HG02623 (cell line): Measurements from ENCODE around the gene ROBO1.

ENCODE experiments used
- ATAC-seq: cut with Tn5 transposase; IDR thresholded peaks from one replicate; pipeline ENCODE4 v1.9.1; 2021; ENCODE audit warnings: moderate library complexity; ENCODE audit not compliant: unreplicated experiment

The ROBO1 gene

DNA sequence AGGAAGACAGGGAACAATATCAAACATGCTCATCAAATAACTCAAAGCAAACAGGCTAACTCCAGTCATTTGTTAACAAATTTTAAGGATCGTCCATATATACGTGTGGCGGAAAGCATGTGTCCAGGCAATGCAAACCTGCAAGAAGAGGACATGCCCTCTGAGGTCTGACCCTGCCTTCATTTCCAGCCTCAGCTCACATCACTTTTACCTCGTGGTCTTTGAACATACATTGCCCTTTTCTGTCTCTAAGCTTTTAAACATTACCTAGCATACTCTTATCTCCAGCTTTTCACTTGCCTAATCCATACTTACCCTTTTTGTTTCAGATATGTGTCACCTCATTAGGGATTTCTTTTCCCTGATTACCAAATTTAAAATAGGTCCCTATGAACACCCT is 944.4 kb downstream of the ROBO1 start:
- ATAC-seq = no peak

- no peak for ATAC-seq
These were observed 945.1 kb downstream of the ROBO1 start for GRCh38 chr3:78822726-78823125.

DNA sequence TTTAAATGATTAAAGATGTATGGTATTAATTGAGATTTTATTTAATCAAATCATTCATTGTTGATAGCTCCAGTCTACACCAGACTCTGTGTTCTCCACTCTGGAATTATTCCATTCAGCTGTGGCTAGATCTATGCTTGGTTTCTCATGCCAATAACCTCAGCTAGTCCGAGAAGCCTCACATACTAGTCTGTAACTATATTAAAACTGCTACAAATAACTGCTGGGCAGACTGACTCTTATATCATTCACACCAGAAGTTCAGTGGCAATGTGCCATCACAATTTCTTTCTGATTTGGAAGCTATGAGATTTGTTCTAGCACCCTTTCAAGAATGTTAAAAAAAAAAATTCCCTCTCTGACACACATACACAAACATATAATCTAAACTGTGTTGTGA is 947.3 kb downstream of the ROBO1 start:
- ATAC-seq = no peak

DNA sequence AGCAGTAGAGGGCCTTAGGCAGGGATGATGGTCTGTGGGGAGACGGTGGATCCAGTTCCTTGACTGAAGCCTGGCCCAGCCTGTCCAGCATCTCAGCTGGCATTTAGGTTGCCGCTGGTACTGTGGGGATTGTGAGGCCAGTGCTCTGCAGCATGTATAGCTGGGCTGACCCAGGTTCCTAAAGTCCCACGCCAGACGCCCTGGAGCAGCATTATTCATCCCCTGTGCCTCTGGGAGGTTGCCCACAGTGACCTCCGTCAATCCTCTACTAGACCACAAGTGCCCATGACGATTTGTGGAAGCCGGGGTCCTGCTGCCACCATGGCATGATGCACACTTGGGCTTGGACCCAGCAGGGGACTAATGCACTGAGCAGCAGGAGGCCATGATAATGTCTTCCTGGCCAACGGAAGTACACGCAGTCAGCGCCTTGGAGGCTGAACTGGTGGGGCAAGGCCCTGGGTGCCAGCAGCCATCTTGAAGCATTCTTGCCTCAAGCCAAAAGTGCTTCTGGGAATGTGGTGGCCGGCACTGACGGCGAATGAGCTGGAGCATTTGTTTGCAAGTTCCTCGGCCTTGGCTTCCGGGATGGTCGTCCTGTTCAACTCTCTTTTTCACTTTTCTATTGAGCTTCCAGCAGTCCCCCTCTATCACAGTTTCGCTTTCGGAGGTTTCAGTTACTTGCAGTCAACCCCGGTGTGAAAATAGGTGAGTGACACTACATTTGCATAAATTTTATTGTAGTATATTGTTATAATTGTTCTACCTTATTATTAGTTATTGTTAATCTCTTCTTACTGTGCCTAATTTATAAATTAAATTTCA is 949.4 kb downstream of the ROBO1 start:
- no peak for ATAC-seq

DNA sequence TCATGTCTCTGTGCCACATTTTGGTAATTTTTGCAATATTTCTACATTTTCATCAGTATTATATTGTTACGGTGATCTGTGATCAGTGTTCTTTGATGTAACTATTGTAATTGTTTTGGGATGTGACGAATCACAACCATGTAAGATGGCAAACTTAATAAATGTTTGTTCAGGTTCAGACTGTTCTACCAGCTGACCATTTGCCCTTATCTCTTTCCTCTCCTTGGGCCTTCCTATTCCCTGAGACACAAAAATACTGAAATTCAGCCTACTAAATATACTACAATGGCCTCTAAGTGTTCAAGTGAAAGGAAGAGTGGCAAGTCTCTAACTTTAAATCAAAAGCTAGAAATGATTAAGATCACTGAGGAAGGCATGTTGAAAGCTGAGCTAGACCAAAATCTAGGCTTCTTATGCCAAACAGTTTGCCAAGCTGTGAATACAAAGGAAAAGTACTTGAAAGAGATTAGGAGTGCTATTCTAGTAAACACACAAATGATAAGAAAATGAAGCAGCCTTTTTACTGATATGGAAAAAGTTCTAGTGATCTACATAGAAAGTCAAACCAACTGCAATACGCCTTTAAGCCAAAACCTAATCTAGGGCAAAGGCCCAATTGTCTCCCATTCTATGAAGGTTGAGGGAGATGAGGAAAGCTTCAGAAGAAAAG is 952.8 kb downstream of the ROBO1 start:
- no peak for ATAC-seq

GRCh38 chr3:78812166-78812565 is 955.6 kb downstream of the ROBO1 start:
- no peak for ATAC-seq

DNA sequence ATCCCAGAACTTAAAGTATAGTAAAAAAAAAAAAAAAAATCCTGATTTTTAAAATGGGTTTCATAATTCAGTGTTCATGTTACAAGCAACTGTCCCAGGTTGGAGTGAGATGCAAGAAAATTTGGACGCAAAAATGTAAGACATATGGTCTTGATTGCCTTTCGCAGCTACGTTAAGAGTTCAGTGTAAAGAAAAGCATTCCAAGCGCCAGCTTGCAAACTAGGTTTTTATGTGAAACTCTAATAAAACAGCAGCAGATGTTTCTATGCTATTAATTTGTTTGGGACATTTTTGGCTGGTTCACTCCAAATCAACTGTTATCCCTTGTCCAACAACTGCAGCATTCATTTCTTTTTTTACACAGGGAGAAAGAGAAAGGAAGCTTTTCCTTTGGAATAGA is 957.8 kb downstream of the ROBO1 start:
- no peak for ATAC-seq

GRCh38 chr3:78804251-78805037 is 963.4 kb downstream of the ROBO1 start:
- ATAC-seq = no peak

- ATAC-seq = no peak
These were observed 965.3 kb downstream of the ROBO1 start for GRCh38 chr3:78802562-78802930.

DNA sequence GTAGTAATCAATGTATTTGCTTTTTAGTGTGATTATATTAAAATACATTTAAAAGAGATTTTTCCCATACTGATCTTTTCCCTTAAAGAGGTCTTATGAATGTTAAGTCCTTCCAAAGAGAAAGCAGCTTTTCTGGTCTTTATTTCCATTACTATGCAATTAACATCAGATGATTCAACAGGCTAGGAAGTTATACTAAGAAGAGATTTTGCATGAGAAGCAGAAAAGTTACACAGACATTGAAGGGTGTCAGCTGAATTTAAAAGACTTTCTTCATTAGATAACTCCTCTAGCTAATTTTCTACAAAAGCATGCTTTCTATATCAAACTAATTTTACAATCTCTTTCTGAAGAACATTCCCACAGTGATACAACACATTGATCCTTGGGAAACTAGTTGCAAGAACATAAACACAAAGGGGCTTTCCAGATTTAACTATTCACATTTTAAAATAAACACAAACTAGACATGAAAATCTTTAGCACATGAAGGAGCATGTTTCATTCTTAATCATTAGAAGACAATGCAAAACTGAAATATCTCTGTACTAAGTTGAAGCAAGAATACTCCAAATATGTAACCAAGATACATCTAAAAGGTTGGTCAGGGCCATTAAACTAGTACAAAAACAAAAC is 965.8 kb downstream of the ROBO1 start:
- ATAC-seq = no peak

DNA sequence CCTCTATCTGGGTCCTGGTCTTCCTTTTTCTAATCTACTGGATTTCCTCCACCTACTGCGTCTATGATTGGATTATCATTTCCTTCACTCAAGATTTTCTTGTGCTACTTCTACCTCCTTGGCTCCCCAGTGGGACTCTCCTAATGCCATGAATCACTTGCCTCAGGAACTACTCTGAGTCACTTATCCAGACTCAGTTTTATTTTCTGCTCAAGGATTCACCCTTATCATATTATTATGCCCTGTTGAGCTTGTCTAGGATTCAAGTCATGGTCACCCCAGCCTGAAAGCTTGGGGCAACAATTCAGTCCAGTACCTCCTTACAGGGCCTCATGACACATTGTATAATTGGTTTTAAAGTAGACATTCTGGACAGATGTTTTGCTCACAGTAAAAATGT is 968.1 kb downstream of the ROBO1 start:
- ATAC-seq = no peak

- ATAC-seq = no peak
These were observed 969.4 kb downstream of the ROBO1 start for GRCh38 chr3:78798266-78798832.

DNA sequence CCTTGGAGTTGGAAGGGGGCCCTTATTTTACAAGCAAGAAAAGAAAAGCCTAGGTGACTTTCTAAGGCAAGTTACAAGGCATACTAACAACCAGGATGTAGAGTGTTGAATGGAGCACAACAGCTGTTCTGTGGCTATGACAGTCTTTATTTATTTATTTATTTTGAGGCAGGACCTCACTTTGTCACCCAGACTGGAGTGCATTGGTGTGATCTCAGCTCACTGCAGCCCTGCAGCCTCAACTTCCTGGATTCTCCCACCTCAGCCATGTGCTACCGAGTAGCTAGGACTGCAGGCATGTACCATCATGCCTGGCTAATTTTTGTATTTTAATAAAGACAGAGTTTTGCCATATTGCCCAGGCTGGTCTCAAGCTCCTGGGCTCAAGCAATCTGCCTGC is 973.4 kb downstream of the ROBO1 start:
- no peak for ATAC-seq

DNA sequence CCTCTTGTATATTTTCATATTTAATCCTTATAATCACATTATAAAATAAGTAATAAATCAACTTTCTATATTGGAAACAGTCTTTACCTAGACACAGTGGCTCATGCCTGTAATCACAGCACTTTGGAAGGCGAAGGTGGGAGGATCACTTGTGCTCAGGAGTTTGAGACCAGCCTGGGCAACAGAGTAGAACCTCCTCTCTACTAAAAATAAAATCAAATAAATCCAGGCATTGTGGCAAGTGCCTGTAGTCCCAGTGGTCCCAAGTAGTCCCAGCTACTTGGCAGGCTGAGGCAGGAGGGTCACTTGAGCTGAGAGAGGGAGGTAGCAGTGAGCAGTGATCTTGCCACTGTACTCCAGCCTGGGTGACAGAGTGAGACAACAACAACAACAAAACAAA is 975.1 kb downstream of the ROBO1 start:
- ATAC-seq = no peak

GRCh38 chr3:78792212-78792611 is 975.6 kb downstream of the ROBO1 start:
- no peak for ATAC-seq

DNA sequence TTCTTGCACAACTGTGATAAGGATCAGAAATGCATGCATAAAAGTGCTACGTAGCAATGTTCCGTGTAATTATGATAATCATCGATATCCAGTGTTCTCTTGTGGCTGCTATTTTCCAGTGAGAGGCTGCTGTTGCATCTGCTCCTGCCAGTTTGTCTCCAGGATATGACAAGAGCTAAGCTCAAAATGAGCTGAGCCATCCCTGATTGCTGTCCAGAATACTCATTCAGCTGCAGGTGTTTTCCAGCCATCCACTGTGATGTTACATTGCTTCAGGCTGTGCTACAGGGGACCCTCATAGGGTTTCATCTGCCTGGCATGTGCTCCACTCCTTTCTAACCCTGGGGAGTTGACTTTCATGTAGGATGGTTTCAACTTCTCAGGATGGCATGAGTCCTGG is 976.0 kb downstream of the ROBO1 start:
- no peak for ATAC-seq

GRCh38 chr3:78788839-78789238 is 979.0 kb downstream of the ROBO1 start:
- no peak for ATAC-seq

GRCh38 chr3:78785004-78785403 is 982.8 kb downstream of the ROBO1 start:
- no peak for ATAC-seq

- no peak for ATAC-seq
These were observed 986.4 kb downstream of the ROBO1 start for GRCh38 chr3:78781351-78781750.

- ATAC-seq = no peak
These were observed 1001.9 kb downstream of the ROBO1 start for GRCh38 chr3:78765671-78766485.
